Osteoblast (primary cell): ENCODE data around the gene FAM72D. TPM values are rescaled to one million over a fixed set of nuclear protein-coding genes. Genes with fewer than 3 reads are reported as not detected.
"Not testable (repeated sequence)": the region's sequence is repeated elsewhere in the genome, so short reads cannot be mapped to it uniquely, and the experiment has no call there.

ENCODE experiments used
- DNase-seq: peaks from one replicate; pipeline ENCODE4 v3.0.0; 2011; ENCODE audit warnings: low spot score, mixed read lengths; ENCODE audit not compliant: insufficient read length; ENCODE audit errors: missing footprints
- H2AFZ ChIP-seq: 2 replicates; pipeline ENCODE4 v1.6.0; 2011; ENCODE audit warnings: mild to moderate bottlenecking, low read length
- H3K27ac ChIP-seq: 2 replicates; pipeline ENCODE4 v1.5.1; 2011; ENCODE audit warnings: mild to moderate bottlenecking, low read depth, low read length, moderate library complexity
- H3K27me3 ChIP-seq: 2 replicates; pipeline ENCODE4 v1.6.0; 2012; ENCODE audit warnings: mild to moderate bottlenecking, control low read depth, inconsistent platforms, low read length, moderate library complexity; ENCODE audit not compliant: insufficient read depth
- H3K36me3 ChIP-seq: 2 replicates; pipeline ENCODE4 v1.5.1; 2011; ENCODE audit warnings: mild to moderate bottlenecking, low read length, control low read depth, moderate library complexity; ENCODE audit not compliant: insufficient read depth
- H3K4me1 ChIP-seq: 2 replicates; pipeline ENCODE4 v1.5.1; 2011; ENCODE audit warnings: mild to moderate bottlenecking, low read length, control low read depth, moderate library complexity; ENCODE audit not compliant: insufficient read depth
- H3K4me2 ChIP-seq: 2 replicates; pipeline ENCODE4 v1.6.0; 2011; ENCODE audit warnings: mild to moderate bottlenecking, low read length; ENCODE audit not compliant: insufficient read depth
- H3K4me3 ChIP-seq: fragments of 200-600 bp; sonication (generic); 3 replicates; pipeline ENCODE4 v1.5.1; 2012; ENCODE audit warnings: mild to moderate bottlenecking, low read length, inconsistent platforms; ENCODE audit not compliant: insufficient read depth
- H3K79me2 ChIP-seq: 2 replicates; pipeline ENCODE4 v1.6.0; 2012; ENCODE audit warnings: mild to moderate bottlenecking, low read length, control low read depth, inconsistent platforms; ENCODE audit not compliant: insufficient read depth
- H3K9me3 ChIP-seq: 2 replicates; pipeline ENCODE4 v1.5.1; 2011; ENCODE audit warnings: low read depth, low read length, control low read depth
- H4K20me1 ChIP-seq: 2 replicates; pipeline ENCODE4 v1.6.0; 2012; ENCODE audit warnings: mild to moderate bottlenecking, low read length, control low read depth; ENCODE audit not compliant: insufficient read depth
- total RNA-seq: library from RNA; depleted of rRNA; stranded (reverse); fragments of >200 nt; gene quantifications from 2 replicates; pipeline ENCODE4 v1.2.3, GENCODE V29; 2012

Gene FAM72D
- total RNA-seq, 1 donor = under 0.01 TPM

- not testable (repeated sequence) for H3K9me3 ChIP-seq, H3K27me3 ChIP-seq, H2AFZ ChIP-seq, H4K20me1 ChIP-seq, H3K4me1 ChIP-seq, DNase-seq, H3K79me2 ChIP-seq, H3K4me3 ChIP-seq, H3K36me3 ChIP-seq, H3K27ac ChIP-seq
- H3K4me2 ChIP-seq = peak overlapping the region; percentile 24
Observed at GRCh38 chr1:145128697-145129469, 33.1 kb downstream of the FAM72D start.

GRCh38 chr1:145134476-145134875 lies 38.7 kb downstream of the FAM72D start:
- not testable (repeated sequence) for H3K79me2 ChIP-seq, H3K36me3 ChIP-seq, H2AFZ ChIP-seq, H3K9me3 ChIP-seq, H3K27ac ChIP-seq, DNase-seq, H3K4me2 ChIP-seq, H4K20me1 ChIP-seq, H3K4me3 ChIP-seq, H3K4me1 ChIP-seq, H3K27me3 ChIP-seq

GRCh38 chr1:145140549-145140948 lies 44.8 kb downstream of the FAM72D start:
- not testable (repeated sequence) for H3K27me3 ChIP-seq, H3K4me2 ChIP-seq, H2AFZ ChIP-seq, H3K4me1 ChIP-seq, H3K27ac ChIP-seq, H3K79me2 ChIP-seq, DNase-seq, H4K20me1 ChIP-seq, H3K9me3 ChIP-seq, H3K36me3 ChIP-seq, H3K4me3 ChIP-seq

GRCh38 chr1:145144264-145144913 lies 48.6 kb downstream of the FAM72D start:
- not testable (repeated sequence) for H3K9me3 ChIP-seq, H3K27me3 ChIP-seq, H2AFZ ChIP-seq, H4K20me1 ChIP-seq, H3K4me3 ChIP-seq, H3K79me2 ChIP-seq, H3K4me2 ChIP-seq, H3K27ac ChIP-seq, H3K36me3 ChIP-seq, H3K4me1 ChIP-seq, DNase-seq

GRCh38 chr1:145146308-145146707 lies 50.5 kb downstream of the FAM72D start:
- not testable (repeated sequence) for H3K4me3 ChIP-seq, H3K4me1 ChIP-seq, H4K20me1 ChIP-seq, H3K36me3 ChIP-seq, H3K27ac ChIP-seq, DNase-seq, H3K27me3 ChIP-seq, H3K79me2 ChIP-seq, H3K4me2 ChIP-seq, H3K9me3 ChIP-seq, H2AFZ ChIP-seq

GRCh38 chr1:145147172-145147571 lies 51.4 kb downstream of the FAM72D start:
- not testable (repeated sequence) for H4K20me1 ChIP-seq, H3K4me2 ChIP-seq, H2AFZ ChIP-seq, H3K9me3 ChIP-seq, DNase-seq, H3K27me3 ChIP-seq, H3K4me1 ChIP-seq, H3K79me2 ChIP-seq, H3K27ac ChIP-seq, H3K36me3 ChIP-seq, H3K4me3 ChIP-seq

DNA sequence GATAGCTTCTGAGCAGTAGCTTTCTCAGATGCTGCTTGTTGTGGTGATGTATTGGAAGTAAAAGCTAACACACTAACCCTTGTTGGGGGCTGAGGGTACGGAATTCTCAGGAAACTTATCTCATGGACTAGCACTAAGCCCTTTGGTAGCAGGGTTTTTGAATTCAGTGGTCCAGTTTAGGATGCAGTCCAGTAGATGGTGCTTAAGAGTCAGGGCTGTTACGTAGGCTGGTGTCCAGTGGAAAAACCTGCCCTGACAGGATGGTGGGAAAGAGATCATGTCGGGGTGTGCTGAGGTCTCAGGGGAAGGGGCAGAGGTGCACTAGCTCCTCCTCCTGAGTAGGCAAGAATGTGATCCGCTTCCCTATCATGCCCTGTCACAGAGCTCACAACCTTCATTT lies 59.6 kb downstream of the FAM72D start:
- H3K9me3 ChIP-seq, H3K4me2 ChIP-seq, H4K20me1 ChIP-seq, DNase-seq, H3K27ac ChIP-seq, H3K4me1 ChIP-seq, H2AFZ ChIP-seq, H3K79me2 ChIP-seq, H3K36me3 ChIP-seq, H3K4me3 ChIP-seq, H3K27me3 ChIP-seq: not testable (repeated sequence)

GRCh38 chr1:145155873-145156272 lies 60.1 kb downstream of the FAM72D start:
- H3K4me1 ChIP-seq, H3K9me3 ChIP-seq, H3K27me3 ChIP-seq, H3K36me3 ChIP-seq, H3K4me2 ChIP-seq, DNase-seq, H3K27ac ChIP-seq, H4K20me1 ChIP-seq, H2AFZ ChIP-seq, H3K4me3 ChIP-seq, H3K79me2 ChIP-seq: not testable (repeated sequence)
